Ammon's horn (tissue), 1 donor: ENCODE data around the gene DLGAP1.

Source experiments
- DNase-seq: peaks from one replicate; pipeline ENCODE4 v3.0.0-alpha.2; 2016; ENCODE audit warnings: low spot score

DLGAP1 gene

DNA sequence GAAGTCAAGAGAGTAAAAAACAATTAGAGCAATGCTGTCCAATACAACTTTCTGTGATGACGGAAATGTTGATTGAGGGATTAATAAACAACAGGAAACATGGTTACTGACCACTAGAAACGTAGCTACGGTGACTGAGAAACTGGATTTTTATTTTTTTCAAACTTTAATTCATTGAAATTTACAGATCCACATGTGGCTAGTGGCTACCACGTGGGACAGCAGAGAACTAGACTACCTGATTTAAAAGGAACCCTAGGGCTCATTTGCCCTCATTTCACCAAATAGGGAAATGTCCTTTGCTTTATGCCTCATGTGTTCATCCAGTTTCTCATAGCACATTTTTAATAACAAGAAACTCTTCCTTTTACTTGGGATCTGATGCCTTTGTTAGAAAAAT, 592.1 kb downstream of the DLGAP1 start:
- DNase-seq = no peak

GRCh38 chr18:3861495-3861894, 593.6 kb downstream of the DLGAP1 start:
- no peak for DNase-seq

DNA sequence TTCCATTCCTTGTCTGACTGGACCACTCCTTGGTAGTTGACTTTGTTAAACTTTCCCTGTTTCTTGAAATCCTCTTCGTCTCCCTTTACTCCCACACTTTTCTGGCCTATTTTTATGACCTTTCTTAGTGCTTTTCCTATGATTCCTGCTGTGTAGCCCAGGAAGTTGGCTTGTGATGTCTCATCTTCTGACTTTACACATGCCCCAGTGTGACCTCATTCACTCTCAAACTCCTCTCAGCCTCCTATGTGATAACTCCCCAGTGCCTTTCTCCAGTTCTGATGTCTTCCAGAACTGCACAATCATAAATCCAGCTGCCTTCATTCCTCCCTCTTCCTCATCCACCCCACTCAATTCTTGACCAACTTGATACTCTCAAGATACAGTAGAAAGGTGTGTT, 597.6 kb downstream of the DLGAP1 start:
- DNase-seq = no peak

DNA sequence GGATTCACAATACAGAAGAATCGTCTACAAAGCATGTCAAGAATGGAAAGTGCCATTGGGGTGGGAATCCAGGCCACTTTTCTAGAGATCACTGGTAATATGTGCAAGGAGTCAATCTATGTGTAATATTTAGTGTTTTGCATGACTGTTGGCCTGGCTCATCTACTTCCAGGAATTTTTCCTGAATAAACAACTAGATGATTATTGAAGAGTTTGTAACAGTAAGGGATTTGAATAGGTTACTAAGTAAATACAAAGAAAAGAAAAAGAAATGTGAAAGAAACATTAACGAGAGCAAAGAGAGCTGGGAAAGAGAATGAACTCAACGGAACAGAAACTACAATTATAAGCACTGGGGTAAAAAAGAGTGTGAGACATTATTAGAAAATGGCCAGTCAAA, 599.1 kb downstream of the DLGAP1 start:
- DNase-seq = no peak

DNA sequence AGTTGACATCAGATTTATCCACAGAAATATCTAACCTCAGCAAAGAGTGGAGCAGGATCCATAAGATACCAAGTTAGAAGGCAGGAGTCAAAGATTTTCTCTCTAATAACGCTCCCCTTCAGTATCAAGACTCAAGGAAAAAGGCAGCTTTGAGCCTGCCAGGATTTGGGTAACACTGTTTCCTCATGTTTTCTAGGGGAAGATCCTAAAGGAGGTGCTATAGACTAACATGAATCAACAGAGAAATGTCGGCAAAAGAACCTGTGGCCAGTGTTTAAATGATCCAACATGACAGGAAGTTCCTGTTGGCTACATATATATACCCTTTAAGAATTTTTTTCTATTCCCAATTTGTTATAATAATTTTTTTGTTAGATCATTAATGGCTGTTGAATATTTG, 602.8 kb downstream of the DLGAP1 start:
- no peak for DNase-seq

DNA sequence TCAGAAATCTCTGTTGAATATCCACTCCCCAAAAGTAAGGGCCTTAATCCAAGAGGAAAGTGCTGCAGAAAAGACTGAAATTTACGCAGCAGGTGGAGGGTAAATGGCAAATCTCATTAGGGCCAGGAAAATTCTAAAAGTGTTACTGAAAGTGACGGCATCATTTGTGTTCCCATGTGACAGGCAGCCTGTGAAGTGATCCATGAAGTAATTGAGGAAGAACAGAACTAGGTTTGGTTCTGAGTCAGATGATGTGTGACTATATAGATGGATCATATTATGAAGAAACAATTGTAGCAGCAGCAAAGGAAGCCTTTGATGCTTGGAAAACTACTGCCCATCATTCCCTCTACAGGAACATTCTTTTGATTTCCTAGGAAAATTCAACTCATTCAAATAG, 603.9 kb downstream of the DLGAP1 start:
- no peak for DNase-seq

DNA sequence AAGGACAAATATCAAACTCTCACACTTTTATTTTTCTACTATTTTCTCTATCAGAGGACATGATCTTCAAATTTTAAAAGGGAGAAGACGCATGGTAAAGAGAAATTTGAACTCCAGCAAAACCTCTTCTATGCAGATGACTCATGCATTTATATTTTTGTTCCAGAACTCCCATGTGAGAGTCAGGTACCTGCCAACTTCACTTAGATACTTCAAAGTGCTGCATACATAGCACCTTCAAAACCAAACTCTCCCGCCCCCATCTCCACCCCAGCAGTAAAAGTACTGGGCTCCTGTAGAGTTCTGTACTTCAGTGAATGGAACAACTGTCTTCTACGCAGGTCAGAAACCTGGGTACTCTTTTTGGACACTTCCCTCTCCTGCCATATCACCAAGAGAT, 606.8 kb downstream of the DLGAP1 start:
- DNase-seq = no peak

GRCh38 chr18:3845161-3845560, 609.9 kb downstream of the DLGAP1 start:
- no peak for DNase-seq

GRCh38 chr18:3842844-3843243, 612.3 kb downstream of the DLGAP1 start:
- DNase-seq = no peak

GRCh38 chr18:3840766-3841165, 614.3 kb downstream of the DLGAP1 start:
- no peak for DNase-seq

- no peak for DNase-seq
Observed at GRCh38 chr18:3839581-3839981, 615.5 kb downstream of the DLGAP1 start.

GRCh38 chr18:3836483-3837335, 618.4 kb downstream of the DLGAP1 start:
- no peak for DNase-seq

GRCh38 chr18:3832025-3832638, 623.0 kb downstream of the DLGAP1 start:
- DNase-seq = no peak

DNA sequence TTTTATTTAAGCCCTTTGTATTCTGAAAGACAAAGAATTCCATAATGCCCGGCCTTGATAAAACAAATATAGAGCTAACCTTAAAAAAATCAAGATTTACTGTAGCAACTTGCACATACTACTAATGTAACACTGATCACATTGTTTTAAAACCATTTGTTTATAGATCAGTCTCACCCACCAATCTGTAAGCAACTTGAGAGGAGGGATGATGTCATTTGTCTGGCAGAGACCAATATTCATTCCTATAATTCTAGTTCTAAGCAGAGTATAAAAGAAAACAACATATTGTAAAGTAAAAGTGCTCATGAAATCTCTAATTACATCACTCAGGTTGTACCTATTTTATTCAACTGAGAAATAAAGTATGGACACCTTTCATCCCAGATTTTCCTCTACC, 624.5 kb downstream of the DLGAP1 start:
- DNase-seq = no peak

- DNase-seq = no peak
Observed at GRCh38 chr18:3827236-3827845, 627.8 kb downstream of the DLGAP1 start.

DNA sequence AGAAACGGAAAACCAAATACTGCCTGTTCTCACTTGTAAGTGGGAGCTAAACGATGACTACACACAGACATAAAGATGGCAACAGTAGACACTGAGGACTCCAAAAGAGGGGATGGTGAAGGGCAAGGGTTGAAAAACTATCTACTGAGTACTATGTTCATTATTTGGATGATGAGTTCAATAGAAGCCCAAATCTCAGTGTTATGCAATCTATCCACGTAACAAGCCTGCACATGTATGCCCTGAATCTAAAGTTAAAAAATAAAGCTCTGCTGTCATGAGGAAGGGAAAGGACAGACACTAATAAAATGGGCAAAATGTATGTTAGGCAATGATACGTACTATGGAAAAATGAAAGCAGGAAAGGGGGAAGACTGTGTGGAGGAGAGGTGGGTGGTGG, 629.1 kb downstream of the DLGAP1 start:
- no peak for DNase-seq

GRCh38 chr18:3824101-3824500, 631.0 kb downstream of the DLGAP1 start:
- no peak for DNase-seq

GRCh38 chr18:3823073-3823472, 632.0 kb downstream of the DLGAP1 start:
- DNase-seq = no peak

DNA sequence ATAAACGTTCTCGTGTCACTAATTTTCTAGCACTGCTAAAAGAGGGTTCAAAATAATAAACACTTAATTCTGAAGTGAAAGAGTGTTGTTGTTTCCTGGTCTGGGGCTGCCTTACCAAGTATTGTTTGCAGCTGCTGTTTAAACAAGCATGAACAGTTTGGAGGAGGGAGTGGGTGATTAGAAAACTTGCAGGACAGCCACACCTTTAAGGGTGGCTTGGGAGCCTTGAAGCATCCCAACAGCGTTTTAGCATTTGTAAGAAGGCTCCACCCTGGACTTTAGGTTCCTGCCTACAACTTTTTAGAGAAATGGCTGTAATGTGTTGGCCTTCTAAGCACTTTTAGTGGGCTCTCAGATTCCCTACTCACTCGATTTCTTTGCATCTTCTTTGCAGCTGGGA, 633.6 kb downstream of the DLGAP1 start:
- DNase-seq = no peak

DNA sequence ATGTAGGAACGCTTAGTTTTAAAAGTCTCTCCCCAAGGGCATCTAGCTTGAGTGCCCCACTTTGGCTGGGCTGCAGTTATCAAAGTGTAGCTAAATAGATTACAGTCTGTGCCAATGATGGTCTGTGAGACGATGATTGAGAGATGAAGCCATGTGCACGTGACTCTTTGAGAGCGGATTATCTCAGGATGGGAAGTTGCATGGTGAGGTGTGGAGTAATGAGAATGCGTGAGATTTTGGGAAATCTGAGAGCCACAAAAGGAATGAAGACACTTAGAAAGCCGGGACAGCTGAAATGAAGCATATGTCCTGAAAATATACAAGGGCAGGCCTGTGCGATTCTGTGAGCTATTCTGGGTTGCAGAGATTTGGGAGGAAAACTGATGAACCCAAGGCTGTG, 635.1 kb downstream of the DLGAP1 start:
- DNase-seq = no peak

DNA sequence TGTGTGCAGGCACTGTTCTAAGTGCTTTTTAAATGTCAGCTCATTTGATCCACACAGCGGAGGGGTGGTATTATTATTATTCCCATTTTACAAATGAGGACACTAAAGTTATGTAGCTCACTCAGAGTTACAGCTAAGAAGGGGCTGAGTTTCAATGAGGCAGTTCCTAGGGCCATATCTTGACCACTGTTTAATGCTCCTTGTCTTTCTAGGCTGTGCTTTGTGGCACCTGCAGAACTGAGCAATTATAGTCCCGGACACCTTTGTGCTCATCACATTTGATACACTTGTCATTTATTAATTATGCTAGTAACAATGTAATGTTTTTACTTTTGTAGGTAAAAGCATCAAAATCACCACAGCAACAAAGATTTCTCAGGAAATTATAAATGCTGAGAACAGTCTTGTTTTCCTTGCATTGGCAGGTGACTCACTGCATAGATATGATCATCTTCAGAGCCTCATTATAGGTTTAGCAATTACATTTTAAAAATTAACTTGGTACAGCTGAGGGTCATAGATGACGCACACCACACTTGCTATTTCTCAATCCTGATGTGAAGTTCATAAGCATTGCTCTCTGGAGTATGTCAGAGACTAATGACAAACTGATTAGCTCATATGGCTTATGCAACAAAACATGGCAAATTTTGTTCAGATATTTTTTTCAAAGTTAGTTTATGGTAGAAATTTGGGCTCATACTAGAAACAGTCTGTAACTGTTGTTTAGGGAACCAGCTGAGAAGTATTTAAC, 638.3 kb downstream of the DLGAP1 start:
- DNase-seq = no peak

GRCh38 chr18:3815991-3816390, 639.1 kb downstream of the DLGAP1 start:
- no peak for DNase-seq

- no peak for DNase-seq
Observed at GRCh38 chr18:3814816-3815215, 640.3 kb downstream of the DLGAP1 start.
